ENCODE results near the gene ZNF503.

DNA sequence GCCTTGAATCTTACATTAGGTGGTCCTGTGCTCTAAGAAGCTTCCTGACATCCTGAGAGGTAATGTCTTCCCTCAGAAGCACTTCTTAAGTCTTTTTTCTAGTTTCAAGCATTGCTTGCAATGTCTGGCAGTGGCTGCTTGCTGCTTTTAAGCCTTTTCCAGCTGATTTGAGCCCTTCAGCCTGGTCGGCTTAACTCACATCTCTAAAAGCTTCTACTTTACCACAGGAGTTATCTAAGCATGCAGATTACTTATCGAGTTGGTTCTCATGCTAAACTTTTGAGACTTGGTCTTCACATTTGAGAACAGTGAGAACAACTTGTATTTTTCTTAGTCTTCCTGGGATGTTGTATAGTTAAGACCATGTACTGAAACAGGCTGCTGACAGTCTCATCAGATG is 33.7 kb upstream of the ZNF503 start:
- TF ChIP-seq, protein P1, sequence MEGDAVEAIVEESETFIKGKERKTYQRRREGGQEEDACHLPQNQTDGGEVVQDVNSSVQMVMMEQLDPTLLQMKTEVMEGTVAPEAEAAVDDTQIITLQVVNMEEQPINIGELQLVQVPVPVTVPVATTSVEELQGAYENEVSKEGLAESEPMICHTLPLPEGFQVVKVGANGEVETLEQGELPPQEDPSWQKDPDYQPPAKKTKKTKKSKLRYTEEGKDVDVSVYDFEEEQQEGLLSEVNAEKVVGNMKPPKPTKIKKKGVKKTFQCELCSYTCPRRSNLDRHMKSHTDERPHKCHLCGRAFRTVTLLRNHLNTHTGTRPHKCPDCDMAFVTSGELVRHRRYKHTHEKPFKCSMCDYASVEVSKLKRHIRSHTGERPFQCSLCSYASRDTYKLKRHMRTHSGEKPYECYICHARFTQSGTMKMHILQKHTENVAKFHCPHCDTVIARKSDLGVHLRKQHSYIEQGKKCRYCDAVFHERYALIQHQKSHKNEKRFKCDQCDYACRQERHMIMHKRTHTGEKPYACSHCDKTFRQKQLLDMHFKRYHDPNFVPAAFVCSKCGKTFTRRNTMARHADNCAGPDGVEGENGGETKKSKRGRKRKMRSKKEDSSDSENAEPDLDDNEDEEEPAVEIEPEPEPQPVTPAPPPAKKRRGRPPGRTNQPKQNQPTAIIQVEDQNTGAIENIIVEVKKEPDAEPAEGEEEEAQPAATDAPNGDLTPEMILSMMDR (IDR thresholded peaks at IDR 0.05; ENCODE audit: insufficient read depth, low read length, poor library complexity, severe bottlenecking) = no peak
- TF ChIP-seq EZH2phosphoT487 (conservative IDR thresholded peaks at IDR 0.05; ENCODE audit: low read length) = no peak
